NCI-H82 treated with DMSO at 0.1 percent for 48 hours (cell line): ENCODE data around the gene SGO1.
"Not testable (repeated sequence)": the region's sequence is repeated elsewhere in the genome, so short reads cannot be mapped to it uniquely, and the experiment has no call there.

Experiments used
- DNase-seq: peaks from one replicate; lab custom pipeline; 2025; ENCODE audit not compliant: unreplicated experiment; lab: John Stamatoyannopoulos, UW

Gene SGO1

GRCh38 chr3:20185679-20186599 lies at the start of gene SGO1:
Gene SGO1, minus strand, starts transcription at chr3:20186206. Its CDS starts 2,179 bp downstream, at chr3:20184027.
- DNase-seq: peak; percentile 87

- no peak for DNase-seq
Observed at GRCh38 chr3:20235796-20236195, 49.8 kb upstream of the SGO1 start.

- DNase-seq: no peak
Observed at GRCh38 chr3:20232906-20233780, 47.1 kb upstream of the SGO1 start.

GRCh38 chr3:20230954-20231353 lies 44.9 kb upstream of the SGO1 start:
- DNase-seq: no peak

- no peak for DNase-seq
Observed at GRCh38 chr3:20225769-20226168, 39.8 kb upstream of the SGO1 start.

GRCh38 chr3:20222274-20222673 lies 36.3 kb upstream of the SGO1 start:
- DNase-seq: no peak

GRCh38 chr3:20218215-20218614 lies 32.2 kb upstream of the SGO1 start:
- no peak for DNase-seq

- DNase-seq: no peak
Observed at GRCh38 chr3:20215636-20216035, 29.6 kb upstream of the SGO1 start.

- not testable (repeated sequence) for DNase-seq
Observed at GRCh38 chr3:20213491-20213890, 27.5 kb upstream of the SGO1 start.

- not testable (repeated sequence) for DNase-seq
Observed at GRCh38 chr3:20207945-20208344, 21.9 kb upstream of the SGO1 start.

- DNase-seq: not testable (repeated sequence)
Observed at GRCh38 chr3:20205898-20206297, 19.9 kb upstream of the SGO1 start.

- DNase-seq: no peak
Observed at GRCh38 chr3:20201143-20201542, 15.1 kb upstream of the SGO1 start.

- no peak for DNase-seq
Observed at GRCh38 chr3:20197775-20198174, 11.8 kb upstream of the SGO1 start.

GRCh38 chr3:20194793-20195460 lies 8.9 kb upstream of the SGO1 start:
- no peak for DNase-seq

- peak; percentile 23 for DNase-seq
Observed at GRCh38 chr3:20190991-20191390, 5.0 kb upstream of the SGO1 start.

GRCh38 chr3:20186600-20187004 lies 596 bp upstream of the SGO1 start:
- DNase-seq: no peak

- peak; percentile 14 for DNase-seq
Observed at GRCh38 chr3:20185331-20185678, 701 bp downstream of the SGO1 start.

- DNase-seq: no peak
Observed at GRCh38 chr3:20182206-20182605, 3.8 kb downstream of the SGO1 start.

- DNase-seq: no peak
Observed at GRCh38 chr3:20181276-20181675, 4.7 kb downstream of the SGO1 start.

GRCh38 chr3:20173844-20174410 lies 12.1 kb downstream of the SGO1 start:
- DNase-seq: peak; percentile 91

GRCh38 chr3:20161714-20162113 lies 24.3 kb downstream of the SGO1 start:
- no peak for DNase-seq
